ENCODE data around the gene LPIN3. TPM values are rescaled to one million over a fixed set of nuclear protein-coding genes. Genes with fewer than 3 reads are reported as not detected.

The LPIN3 gene
- polyA plus RNA-seq, 1 of the 3 experiments (the other 2 are of a cell fraction), result 0.21 TPM

GRCh38 chr20:41355192-41355591 lies 14.6 kb downstream of the LPIN3 start:
- Histone ChIP-seq H3F3A (replicated peaks; ENCODE audit: insufficient read depth) (no peaks in the 10 kb centered on the region), H4K20me1 (ENCODE audit: insufficient read depth) (no peaks in the 10 kb centered on the region), H3K27me3 (ENCODE audit: insufficient read depth) (no peaks in the 10 kb centered on the region), H3K27ac (ENCODE audit: low read depth in 2 of 2, low read length in 1 of 2) (no peak overlapping the region), H2AFZ (ENCODE audit: low read depth) (no peak overlapping the region), H3K4me1 (ENCODE audit: control insufficient read depth in 1 of 2, insufficient read depth in 2 of 2, low read depth in 1 of 2, low read length in 1 of 2) (no peaks in the 10 kb centered on the region), H3K4me2 (no peak overlapping the region), H3K9me3 (no peaks in the 10 kb centered on the region), H3K9me2 (no peaks in the 10 kb centered on the region), H3K9ac (no peak overlapping the region), H3K4me3 (ENCODE audit: low read depth in 2 of 2, low read length in 1 of 2) (no peak overlapping the region), H3K79me2 (ENCODE audit: insufficient read depth) (no peaks in the 10 kb centered on the region), H3K36me3 (replicated peaks in 1 of 2; ENCODE audit: control insufficient read depth in 1 of 2, insufficient read depth in 2 of 2, low read length in 1 of 2) (no peaks in the 10 kb centered on the region)
- ChIA-PET POLR2A (no interaction called here), CTCF (interaction anchor here (1.2 to 1.8 kb wide), 3 partner anchors 15 to 56 kb away, joined by 3 to 4 read pairs (median 4); partner anchors contain the start of gene LPIN3)
- WGBS (ENCODE audit: low lambda C conversion rate), result 87% methylated on average over 2 of the region's 3 CpGs
- TF ChIP-seq, protein P1, sequence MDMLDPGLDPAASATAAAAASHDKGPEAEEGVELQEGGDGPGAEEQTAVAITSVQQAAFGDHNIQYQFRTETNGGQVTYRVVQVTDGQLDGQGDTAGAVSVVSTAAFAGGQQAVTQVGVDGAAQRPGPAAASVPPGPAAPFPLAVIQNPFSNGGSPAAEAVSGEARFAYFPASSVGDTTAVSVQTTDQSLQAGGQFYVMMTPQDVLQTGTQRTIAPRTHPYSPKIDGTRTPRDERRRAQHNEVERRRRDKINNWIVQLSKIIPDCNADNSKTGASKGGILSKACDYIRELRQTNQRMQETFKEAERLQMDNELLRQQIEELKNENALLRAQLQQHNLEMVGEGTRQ (IDR thresholded peaks at IDR 0.05; ENCODE audit: borderline replicate concordance, low read depth, low read length), result no peak
- TF ChIP-seq SIN3A (IDR thresholded peaks at IDR 0.05; ENCODE audit: borderline replicate concordance, low read depth, low read length) (no peak), JUND (IDR thresholded peaks at IDR 0.05) (no peak), YY1 (IDR thresholded peaks at IDR 0.05; ENCODE audit: low read depth) (no peak), GATA2 (CRISPR knock-in tag; IDR thresholded peaks at IDR 0.05) (no peak), MEF2A (IDR thresholded peaks at IDR 0.05; ENCODE audit: borderline replicate concordance, low read depth) (no peak), FOXM1 (IDR thresholded peaks at IDR 0.05; ENCODE audit: low read depth) (no peak), RXRA (IDR thresholded peaks at IDR 0.05; ENCODE audit: borderline replicate concordance, low read depth) (no peak), POLR2AphosphoS5 (IDR thresholded peaks at IDR 0.05; ENCODE audit: low read depth, low read length) (no peak), GABPA (IDR thresholded peaks at IDR 0.05; ENCODE audit: low read depth) (no peak), NFIC (IDR thresholded peaks at IDR 0.05; ENCODE audit: borderline replicate concordance) (no peak), RCOR1 (IDR thresholded peaks at IDR 0.05; ENCODE audit: low read length) (no peak), MXI1 (IDR thresholded peaks at IDR 0.05; ENCODE audit: low read depth, low read length) (no peak), REST (IDR thresholded peaks at IDR 0.05; ENCODE audit: low read depth, low read length) (no peak)
- TF ChIP-seq, protein P2, sequence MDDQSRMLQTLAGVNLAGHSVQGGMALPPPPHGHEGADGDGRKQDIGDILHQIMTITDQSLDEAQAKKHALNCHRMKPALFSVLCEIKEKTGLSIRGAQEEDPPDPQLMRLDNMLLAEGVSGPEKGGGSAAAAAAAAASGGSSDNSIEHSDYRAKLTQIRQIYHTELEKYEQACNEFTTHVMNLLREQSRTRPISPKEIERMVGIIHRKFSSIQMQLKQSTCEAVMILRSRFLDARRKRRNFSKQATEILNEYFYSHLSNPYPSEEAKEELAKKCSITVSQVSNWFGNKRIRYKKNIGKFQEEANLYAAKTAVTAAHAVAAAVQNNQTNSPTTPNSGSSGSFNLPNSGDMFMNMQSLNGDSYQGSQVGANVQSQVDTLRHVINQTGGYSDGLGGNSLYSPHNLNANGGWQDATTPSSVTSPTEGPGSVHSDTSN (IDR thresholded peaks at IDR 0.05), result no peak
- TF ChIP-seq, protein P3, sequence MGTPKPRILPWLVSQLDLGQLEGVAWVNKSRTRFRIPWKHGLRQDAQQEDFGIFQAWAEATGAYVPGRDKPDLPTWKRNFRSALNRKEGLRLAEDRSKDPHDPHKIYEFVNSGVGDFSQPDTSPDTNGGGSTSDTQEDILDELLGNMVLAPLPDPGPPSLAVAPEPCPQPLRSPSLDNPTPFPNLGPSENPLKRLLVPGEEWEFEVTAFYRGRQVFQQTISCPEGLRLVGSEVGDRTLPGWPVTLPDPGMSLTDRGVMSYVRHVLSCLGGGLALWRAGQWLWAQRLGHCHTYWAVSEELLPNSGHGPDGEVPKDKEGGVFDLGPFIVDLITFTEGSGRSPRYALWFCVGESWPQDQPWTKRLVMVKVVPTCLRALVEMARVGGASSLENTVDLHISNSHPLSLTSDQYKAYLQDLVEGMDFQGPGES (IDR thresholded peaks at IDR 0.05; ENCODE audit: low read depth, low read length), result no peak
- TF ChIP-seq, protein P4, sequence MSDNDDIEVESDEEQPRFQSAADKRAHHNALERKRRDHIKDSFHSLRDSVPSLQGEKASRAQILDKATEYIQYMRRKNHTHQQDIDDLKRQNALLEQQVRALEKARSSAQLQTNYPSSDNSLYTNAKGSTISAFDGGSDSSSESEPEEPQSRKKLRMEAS (IDR thresholded peaks at IDR 0.05; ENCODE audit: low read depth), result no peak
- no peak for DNase-seq
